G401.6 (cell line): ENCODE data around the gene FHAD1.

Experiments used
- FAIRE-seq: peaks from 2 replicates; lab custom pipeline; 2012; peaks lifted over from hg19 to GRCh38; lab: Jason Lieb, UNC

The FHAD1 gene

GRCh38 chr1:15248216-15248615, 1.2 kb downstream of the FHAD1 start:
- no peak for FAIRE-seq

GRCh38 chr1:15249081-15249480, 2.1 kb downstream of the FHAD1 start:
- no peak for FAIRE-seq

GRCh38 chr1:15251857-15252835, 5.1 kb downstream of the FHAD1 start:
- no peak for FAIRE-seq

GRCh38 chr1:15254559-15254958, 7.5 kb downstream of the FHAD1 start:
- FAIRE-seq: no peak

GRCh38 chr1:15255582-15256149, 8.6 kb downstream of the FHAD1 start:
- FAIRE-seq: no peak

- no peak for FAIRE-seq
These were observed 9.6 kb downstream of the FHAD1 start for GRCh38 chr1:15256584-15256983.

- no peak for FAIRE-seq
These were observed 10.3 kb downstream of the FHAD1 start for GRCh38 chr1:15257309-15257708.

GRCh38 chr1:15258833-15259621, 12.0 kb downstream of the FHAD1 start:
- no peak for FAIRE-seq

GRCh38 chr1:15259622-15260007, 12.6 kb downstream of the FHAD1 start:
- no peak for FAIRE-seq

GRCh38 chr1:15260418-15261154, 13.6 kb downstream of the FHAD1 start:
- no peak for FAIRE-seq

- FAIRE-seq: no peak
These were observed 14.4 kb downstream of the FHAD1 start for GRCh38 chr1:15261155-15262002.

- FAIRE-seq: no peak
These were observed 15.0 kb downstream of the FHAD1 start for GRCh38 chr1:15262003-15262377.

- FAIRE-seq: no peak
These were observed 15.7 kb downstream of the FHAD1 start for GRCh38 chr1:15262706-15263105.

GRCh38 chr1:15264769-15265168, 17.7 kb downstream of the FHAD1 start:
- no peak for FAIRE-seq

- no peak for FAIRE-seq
These were observed 24.2 kb downstream of the FHAD1 start for GRCh38 chr1:15271196-15271595.

GRCh38 chr1:15272009-15272781, 25.2 kb downstream of the FHAD1 start:
- peak; percentile 93 for FAIRE-seq

- FAIRE-seq: no peak
These were observed 25.7 kb downstream of the FHAD1 start for GRCh38 chr1:15272782-15273127.

- no peak for FAIRE-seq
These were observed 26.3 kb downstream of the FHAD1 start for GRCh38 chr1:15273274-15273673.

- FAIRE-seq: no peak
These were observed 29.1 kb downstream of the FHAD1 start for GRCh38 chr1:15275921-15276683.
